A549 treated with AZD9567 at 1 μM for 4 hours (cell line): ENCODE measurements around the gene BCAS4. TPM values are rescaled to one million over a fixed set of nuclear protein-coding genes. Genes with fewer than 3 reads are reported as not detected.

Experiments used
- total RNA-seq: library from RNA; stranded (reverse); fragments of 200-300 nt; extraction: Qiagen RNA extraction; gene quantifications from 5 replicates; pipeline ENCODE4 v1.2.3, GENCODE V29; 2022; ENCODE audit not compliant: insufficient read depth

Gene BCAS4
- total RNA-seq, result 23.4 to 32.1 TPM (median 29.0 TPM) in 5 replicates

DNA sequence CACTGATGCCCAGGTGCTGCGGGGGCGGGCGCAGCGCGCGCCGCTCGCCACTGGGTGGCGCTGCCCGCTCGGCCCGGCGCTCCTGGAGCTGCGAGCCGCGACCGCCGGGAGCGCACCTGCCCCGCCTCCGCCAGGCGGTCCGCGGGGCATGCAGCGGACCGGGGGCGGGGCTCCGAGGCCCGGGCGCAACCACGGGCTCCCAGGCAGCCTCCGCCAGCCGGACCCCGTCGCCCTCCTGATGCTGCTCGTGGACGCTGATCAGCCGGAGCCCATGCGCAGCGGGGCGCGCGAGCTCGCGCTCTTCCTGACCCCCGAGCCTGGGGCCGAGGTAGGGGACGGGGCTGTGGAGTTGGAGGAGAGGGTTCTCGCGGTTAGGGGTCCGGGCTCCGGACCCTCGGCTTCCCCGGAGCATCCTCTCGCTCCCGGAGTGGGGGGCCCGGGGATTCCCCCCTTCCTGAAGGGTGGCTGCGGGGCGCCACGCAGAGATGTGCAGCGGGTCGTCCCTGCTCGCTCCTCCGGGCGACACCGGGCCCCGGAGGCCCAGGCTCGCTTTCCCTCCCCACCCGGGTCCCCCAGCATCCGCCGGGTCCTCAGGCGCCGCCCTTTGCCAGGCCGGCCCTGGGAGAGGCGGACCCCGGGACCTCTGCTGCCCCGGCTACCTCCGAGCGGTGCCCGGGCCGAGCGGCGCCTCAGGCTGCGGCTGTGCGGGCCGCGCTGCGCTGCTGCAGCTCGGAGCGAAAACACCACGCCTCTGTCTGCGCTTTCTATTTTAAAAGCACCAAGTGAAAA is at the start of gene BCAS4:
BCAS4 (plus strand) TSS at position 216 of the 789 bp plus-strand sequence; CDS start at position 239, 23 bp downstream.

Other genes starting within 250 kb of the BCAS4 start
- 0.02 to 0.03 TPM in 2 of 5 replicates, not detected in the others for gene RIPOR3, start 103.5 kb upstream of the BCAS4 start, total RNA-seq
- 2.4 to 5.0 TPM (median 3.2 TPM) in 5 replicates for gene PARD6B, start 63.5 kb upstream of the BCAS4 start, total RNA-seq
- 36.2 to 46.7 TPM (median 38.6 TPM) in 5 replicates for gene ADNP, start 136.4 kb downstream of the BCAS4 start, total RNA-seq
- 69.6 to 81.2 TPM (median 78.7 TPM) in 5 replicates for gene DPM1, start 163.5 kb downstream of the BCAS4 start, total RNA-seq
- 5.6 to 6.4 TPM (median 6.0 TPM) in 5 replicates for gene MOCS3, start 163.8 kb downstream of the BCAS4 start, total RNA-seq
- gene KCNG1, start 228.0 kb downstream of the BCAS4 start, total RNA-seq, result 14.3 to 32.9 TPM (median 21.8 TPM) in 5 replicates